Measurements from ENCODE around the gene CCNJL.

Gene CCNJL

GRCh38 chr5:160211352-160211751 lies 101.0 kb downstream of the CCNJL start:
- DNase-seq = no peak

DNA sequence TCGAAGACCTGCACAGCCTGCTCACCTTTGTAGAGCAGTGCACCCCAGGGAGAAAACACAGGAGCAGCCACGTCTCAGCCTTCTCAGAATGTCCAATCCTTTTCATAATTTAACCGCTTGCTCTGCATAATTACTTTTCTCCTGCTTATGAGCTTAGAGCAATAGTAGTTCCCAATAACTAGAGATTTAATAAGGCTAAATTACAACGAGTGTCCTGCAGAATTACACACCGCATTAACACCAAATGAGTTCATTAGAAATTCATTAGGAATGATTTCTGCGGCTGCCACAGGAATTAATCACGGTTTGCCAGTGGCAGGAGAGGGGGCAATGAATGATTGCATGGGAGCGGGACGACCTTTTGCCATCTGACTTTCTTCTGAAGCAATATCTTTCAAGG lies 101.8 kb downstream of the CCNJL start:
- DNase-seq = no peak

DNA sequence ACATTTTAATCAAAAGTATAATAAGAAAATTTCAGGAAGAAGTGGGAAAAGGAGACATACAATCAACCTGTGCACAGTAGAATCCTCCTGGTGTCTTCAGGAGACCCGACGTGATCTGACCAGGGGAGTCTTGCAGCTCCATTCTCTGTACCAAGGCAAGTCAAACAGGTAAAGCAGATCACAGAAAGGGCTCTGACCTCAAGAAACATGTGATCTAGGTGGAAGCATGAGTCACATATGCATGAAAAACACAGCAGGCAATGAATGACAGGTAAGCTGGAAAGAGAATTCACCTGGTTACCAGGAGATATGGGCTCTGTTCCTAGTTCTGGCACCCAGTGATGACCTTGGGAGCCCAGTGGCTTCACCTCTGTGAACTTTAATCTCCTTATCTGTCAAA lies 102.4 kb downstream of the CCNJL start:
- DNase-seq = no peak

DNA sequence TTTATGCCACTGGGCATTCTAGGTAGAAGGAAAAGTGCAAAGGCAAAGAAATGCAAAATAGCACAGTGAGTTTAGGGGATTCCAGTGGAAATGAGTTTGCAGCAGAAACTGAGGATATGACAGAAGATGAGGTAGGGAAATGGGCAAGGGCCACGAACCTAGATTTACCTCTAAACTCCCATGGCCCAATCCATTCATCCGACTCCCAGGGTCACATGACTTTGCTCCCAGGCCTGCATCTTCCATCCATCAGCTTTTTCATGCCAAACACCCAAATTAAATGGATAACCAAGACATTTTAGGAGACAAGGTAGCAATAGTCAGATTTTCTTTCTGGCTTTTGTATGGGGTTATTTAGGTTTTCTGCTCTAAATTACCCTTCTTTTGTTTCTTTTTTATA lies 105.3 kb downstream of the CCNJL start:
- no peak for DNase-seq

All from amniotic stem cell (primary cell).